NK-92 treated with Interleukin-12 subunit alpha and Interleukin-12 subunit beta, amount 100 ng/mL, for 24 hours (cell line): ENCODE data around the gene ADGRG2.

Experiments
- DNase-seq: peaks from one replicate; lab custom pipeline; 2025; lab: John Stamatoyannopoulos, UW

ADGRG2 gene, protein sequence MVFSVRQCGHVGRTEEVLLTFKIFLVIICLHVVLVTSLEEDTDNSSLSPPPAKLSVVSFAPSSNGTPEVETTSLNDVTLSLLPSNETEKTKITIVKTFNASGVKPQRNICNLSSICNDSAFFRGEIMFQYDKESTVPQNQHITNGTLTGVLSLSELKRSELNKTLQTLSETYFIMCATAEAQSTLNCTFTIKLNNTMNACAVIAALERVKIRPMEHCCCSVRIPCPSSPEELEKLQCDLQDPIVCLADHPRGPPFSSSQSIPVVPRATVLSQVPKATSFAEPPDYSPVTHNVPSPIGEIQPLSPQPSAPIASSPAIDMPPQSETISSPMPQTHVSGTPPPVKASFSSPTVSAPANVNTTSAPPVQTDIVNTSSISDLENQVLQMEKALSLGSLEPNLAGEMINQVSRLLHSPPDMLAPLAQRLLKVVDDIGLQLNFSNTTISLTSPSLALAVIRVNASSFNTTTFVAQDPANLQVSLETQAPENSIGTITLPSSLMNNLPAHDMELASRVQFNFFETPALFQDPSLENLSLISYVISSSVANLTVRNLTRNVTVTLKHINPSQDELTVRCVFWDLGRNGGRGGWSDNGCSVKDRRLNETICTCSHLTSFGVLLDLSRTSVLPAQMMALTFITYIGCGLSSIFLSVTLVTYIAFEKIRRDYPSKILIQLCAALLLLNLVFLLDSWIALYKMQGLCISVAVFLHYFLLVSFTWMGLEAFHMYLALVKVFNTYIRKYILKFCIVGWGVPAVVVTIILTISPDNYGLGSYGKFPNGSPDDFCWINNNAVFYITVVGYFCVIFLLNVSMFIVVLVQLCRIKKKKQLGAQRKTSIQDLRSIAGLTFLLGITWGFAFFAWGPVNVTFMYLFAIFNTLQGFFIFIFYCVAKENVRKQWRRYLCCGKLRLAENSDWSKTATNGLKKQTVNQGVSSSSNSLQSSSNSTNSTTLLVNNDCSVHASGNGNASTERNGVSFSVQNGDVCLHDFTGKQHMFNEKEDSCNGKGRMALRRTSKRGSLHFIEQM

DNA sequence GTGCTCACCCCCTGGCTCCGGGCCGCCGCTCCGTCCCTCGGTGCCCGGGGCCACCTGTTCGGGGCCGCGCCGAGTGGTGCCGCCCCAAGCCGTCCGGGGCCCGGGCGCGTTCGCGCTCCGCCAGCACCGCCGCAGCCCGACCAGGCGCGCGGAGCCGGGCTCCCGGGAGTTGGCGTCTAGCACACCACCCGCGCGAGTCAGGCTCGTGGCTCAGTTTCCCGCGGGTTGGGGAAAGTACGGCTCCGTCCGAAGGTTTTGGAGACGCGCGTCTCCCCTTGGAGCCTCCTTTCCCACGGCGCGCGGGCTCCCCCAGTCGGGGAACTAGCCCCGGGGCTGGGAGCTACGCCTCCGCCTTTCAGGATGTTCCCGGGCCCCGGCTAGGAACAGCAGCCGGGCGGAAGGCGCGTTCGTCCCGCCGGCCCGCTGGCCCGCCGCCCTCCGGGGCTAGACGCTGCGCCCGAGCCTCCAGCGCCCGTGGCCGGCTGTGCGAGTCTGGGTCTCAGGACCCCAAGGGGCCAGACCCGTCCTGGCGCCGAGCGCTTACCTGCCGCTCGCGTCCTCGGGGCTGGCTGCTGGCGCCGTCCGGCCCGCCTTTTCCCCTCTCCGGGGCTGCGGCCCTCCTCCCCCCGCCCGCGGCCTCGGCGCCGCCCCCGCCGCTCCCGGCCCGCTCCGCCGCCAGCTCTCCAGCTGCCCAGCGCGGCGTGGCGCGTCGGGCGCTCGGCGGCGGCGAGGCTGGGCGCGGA, at the start of gene ADGRG2:
TSS of gene ADGRG2 (minus strand) at position 571 of the 743 bp plus-strand sequence. CDS start 53,634 bp downstream, outside the sequence.
- no peak for DNase-seq

DNA sequence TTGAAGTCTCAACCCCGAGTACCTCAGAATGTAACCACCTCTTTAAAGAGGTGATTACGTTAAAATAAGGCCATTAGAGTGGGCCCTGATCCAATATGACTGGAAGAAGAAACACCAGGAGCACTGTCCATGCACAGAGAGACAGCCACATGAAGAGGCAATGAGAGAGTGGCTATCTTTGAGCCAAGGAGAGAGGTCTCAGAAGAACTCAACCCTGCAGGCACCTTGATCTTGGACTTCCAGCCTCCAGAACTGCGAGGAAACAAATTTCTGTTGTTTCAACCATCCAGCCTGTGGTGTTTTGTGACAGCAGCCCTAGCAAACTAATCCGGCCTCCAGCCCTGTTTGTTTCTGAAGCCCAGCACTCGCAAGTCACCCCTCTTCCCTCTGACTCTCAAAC, 46.3 kb upstream of the ADGRG2 start:
- DNase-seq = no peak

DNA sequence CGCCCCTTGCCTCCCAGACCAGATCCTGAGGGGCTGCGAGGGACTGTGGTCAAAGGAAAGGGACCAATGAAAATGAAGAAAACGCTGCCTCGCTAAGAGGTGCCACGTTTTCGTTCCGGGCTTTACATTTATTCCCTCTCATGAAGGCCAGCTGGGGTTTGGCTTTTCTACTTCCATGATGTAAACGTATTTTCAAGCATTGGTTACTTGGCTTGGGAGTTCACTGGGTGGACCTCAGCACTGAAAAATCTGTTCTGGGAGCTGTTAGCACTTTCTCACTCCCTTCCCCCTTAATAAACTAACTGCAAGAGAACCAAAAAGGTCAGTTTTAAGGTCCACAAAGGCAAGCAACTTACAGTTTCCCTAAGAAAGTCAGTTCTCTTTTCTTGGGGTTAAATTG, 40.6 kb upstream of the ADGRG2 start:
- no peak for DNase-seq

DNA sequence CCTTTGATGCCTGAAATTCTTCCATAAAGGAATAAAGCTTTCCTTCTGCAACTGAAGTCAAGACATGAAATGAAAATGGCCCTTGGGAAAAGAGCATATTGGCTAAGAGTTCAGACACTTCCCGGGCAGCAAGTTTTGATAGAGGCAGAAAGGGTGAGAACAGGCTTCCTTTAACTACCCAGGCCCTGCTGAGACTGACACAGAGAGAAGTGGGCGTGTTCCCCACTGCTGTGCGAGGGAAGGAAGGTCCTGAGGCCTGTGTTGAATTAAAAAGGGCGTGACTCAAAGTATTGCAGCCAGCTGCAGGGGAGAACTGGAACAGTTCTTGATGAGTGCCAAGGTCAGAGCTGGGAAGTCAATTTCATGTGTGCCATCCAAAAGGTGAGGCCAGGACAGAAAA, 33.9 kb upstream of the ADGRG2 start:
- no peak for DNase-seq

- DNase-seq = no peak
Observed at GRCh38 chrX:19152762-19153161, 30.5 kb upstream of the ADGRG2 start.

GRCh38 chrX:19137067-19137466, 14.8 kb upstream of the ADGRG2 start:
- DNase-seq = no peak

GRCh38 chrX:19133784-19134183, 11.5 kb upstream of the ADGRG2 start:
- no peak for DNase-seq

DNA sequence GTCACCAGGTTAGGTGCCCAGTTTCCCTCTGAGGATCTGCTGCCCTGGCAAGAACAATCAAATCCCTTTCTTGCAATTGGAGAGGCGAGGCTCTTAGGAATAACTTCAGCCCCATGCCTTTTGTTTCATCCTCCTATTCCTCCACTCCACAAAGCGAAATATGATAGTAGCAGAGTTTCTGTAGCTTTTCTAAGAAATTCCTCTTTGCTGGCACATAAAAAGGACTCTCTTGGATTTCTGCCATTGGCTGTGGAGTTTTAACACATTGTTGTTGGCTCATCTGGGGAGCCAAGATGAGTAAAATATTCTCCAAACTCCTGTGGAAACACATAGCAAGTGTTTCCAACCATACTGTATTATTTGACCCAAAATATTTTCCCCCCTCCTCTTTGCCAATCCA, 11.0 kb upstream of the ADGRG2 start:
- DNase-seq = no peak

DNA sequence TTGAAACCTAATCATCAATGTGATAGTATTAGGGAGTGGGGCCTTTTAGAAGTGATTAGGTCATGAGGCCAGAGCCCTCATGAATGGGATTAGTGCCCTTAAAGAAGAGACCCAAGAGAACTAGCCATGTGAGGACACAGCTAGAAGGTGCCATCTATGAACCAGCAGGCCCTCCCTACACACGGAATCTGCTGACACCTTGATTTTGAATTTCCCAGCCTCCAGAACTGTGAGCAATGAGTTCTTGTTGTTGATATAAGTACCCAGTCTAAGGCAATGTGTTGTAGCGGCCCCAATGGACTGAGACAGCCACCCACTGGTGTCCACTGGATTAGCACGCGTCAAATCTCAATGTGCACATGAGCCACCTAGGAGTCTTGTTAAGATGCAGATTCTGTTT, 8.4 kb upstream of the ADGRG2 start:
- DNase-seq = no peak

- DNase-seq = no peak
Observed at GRCh38 chrX:19129694-19130093, 7.4 kb upstream of the ADGRG2 start.

GRCh38 chrX:19127649-19128168, 5.4 kb upstream of the ADGRG2 start:
- no peak for DNase-seq

- no peak for DNase-seq
Observed at GRCh38 chrX:19122641-19123009, 357 bp upstream of the ADGRG2 start.

GRCh38 chrX:19121466-19121865, 802 bp downstream of the ADGRG2 start:
- DNase-seq = no peak

DNA sequence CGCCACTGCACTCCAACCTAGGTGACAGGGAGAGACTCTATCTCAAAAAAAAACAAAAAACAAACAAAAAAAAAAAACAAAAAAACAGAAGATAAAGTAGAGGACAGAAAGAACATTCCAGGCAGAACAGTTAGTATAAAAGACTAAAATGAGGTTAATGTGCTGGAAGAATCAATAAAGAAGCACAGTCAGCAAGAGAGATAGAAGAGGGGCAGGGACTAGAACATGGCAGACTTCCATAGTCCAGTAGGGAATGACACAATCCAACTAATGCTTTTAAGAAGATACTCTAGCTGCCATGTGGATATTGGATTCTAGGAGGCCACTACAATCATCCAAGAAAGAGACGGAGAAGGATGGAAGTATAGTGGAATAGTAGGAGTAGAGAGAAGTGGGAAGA, 11.6 kb downstream of the ADGRG2 start:
- no peak for DNase-seq

DNA sequence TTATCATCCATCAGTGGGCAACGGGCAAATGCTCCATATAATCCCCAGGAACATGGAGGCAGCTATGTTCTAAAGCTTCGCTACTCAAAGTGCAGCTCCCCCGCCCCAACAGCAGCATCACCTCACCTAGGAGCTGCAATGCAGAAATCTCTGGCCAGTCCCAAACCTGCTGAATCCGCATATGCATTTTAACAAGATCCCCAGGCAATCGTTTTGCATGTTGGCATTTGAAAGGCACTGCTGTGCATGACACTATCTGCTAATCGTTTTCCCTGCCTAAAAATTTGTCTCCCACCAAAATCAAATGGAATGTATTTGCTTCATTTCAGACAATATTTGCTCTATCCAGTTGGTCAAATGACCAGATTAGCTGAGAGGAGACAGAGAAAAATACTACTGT, 15.2 kb downstream of the ADGRG2 start:
- DNase-seq = no peak

DNA sequence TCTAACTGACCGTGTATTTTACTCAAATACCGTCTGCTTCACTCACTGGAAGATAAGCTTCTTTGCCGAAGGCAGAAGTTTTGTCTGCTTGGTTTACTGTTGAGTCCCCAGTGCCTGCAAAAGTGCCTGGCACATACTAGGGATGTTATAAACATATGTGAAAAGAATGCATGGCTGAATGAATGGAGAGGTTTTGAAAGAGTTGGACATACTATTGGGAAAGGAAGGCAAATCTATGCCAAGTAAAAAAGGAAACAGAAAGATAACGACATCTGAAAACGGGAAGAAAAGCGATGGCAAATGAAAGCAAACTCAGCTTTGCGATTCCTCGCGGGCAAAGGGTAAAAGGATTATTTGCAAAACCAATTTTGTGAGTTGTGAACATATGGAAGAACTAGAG, 21.7 kb downstream of the ADGRG2 start:
- no peak for DNase-seq

DNA sequence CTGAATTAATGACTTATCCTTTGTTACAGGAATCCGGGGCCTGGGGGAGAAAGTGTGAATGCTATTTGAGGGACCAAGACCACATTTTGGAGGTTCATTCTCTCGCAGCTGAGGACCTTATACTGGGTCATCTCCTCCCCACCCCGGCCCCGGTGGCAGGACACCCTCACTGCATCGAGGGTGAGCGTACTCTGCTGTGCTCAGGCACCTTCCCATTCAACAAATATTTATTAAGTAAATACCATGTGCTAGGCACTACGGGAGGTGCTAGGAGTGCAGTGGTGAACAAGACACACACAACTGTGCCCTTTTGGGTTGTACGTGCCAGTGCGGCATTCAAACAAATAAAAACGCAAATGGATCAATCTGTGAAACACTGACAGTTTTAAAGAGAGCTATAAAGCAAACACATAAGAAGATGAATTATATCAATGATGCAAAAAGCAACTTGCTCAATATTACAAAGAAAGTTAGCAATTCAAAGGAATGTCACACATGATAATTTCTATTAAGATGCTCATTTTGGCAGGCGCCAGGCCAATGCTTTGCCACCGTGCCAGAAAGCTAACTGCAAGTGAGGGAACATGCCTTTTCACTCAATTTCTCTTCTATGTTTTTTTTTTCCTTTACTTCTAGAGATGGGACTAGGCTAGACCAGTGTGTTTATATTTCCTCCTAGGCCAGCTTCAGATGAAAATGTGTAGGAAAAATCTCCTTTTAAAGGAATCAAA, 24.6 kb downstream of the ADGRG2 start:
- no peak for DNase-seq

DNA sequence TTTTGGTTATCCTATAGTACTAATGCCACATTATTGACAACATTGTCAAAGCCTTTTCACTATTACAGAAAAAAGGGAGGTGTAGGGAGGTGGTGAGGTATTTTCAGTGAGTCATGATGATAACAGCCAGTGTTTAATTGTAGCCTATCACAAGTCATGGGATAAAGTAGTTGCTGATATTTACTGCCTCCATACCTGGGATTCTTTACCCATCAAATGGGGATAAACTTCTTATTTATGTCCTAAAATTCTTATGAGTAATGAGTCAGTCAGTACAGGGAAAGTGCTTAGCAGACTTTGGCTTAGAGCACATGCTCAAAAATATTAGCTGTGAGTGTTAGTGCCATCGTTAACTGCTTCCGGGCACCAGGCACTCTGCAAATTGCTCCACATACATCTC, 25.7 kb downstream of the ADGRG2 start:
- no peak for DNase-seq

- no peak for DNase-seq
Observed at GRCh38 chrX:19094654-19095053, 27.6 kb downstream of the ADGRG2 start.

- no peak for DNase-seq
Observed at GRCh38 chrX:19091596-19091995, 30.7 kb downstream of the ADGRG2 start.

DNA sequence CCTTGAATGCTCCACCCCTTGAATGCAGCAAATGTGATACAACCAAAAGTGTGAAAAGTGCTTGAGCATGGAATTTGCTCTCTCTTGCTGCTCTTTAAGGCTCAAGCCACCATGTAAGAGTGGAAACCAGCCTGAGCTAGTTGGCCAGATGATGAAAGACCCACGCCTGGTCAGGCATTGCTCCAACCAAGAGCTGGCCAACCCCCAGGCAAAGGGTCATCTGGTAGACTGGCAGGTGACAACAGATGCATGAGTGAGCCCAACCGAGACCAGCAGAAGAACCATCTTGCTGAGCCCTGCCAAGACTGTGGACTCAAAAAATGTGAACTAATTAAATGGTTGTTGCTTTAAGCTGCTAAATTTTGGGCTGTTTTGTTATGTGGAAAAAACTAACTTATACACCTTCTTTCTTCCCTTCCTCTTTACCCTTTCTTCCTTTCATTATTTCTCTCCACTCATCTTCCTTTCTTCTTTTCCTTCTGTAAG, 32.7 kb downstream of the ADGRG2 start:
- DNase-seq = no peak
